Vagina (tissue), 2 donors: Measurements from ENCODE around the gene MXD4. TPM values are rescaled to one million over a fixed set of nuclear protein-coding genes. Genes with fewer than 3 reads are reported as not detected.

ENCODE experiments used
- DNase-seq, 2 donors: peaks; one replicate each; pipeline ENCODE4 v3.0.0-alpha.2; 2017; ENCODE audit errors: extremely low spot score in 2 of 2
- H3K27ac ChIP-seq: fragments of 200-600 bp; sonication (generic); one replicate; pipeline ENCODE4 v1.5.1; 2019
- H3K27me3 ChIP-seq: fragments of 200-600 bp; sonication (generic); one replicate; pipeline ENCODE4 v1.5.1; 2019
- H3K36me3 ChIP-seq, 2 donors: fragments of 200-600 bp; sonication (generic); one replicate each; pipeline ENCODE4 v1.5.1; 2017 to 2019
- H3K4me1 ChIP-seq: fragments of 200-600 bp; sonication (generic); one replicate; pipeline ENCODE4 v1.5.1; 2019
- H3K4me3 ChIP-seq, 2 donors: fragments of 200-600 bp; sonication (generic); 1 replicate in 1 of 2; 2 replicates in 1 of 2; pipeline ENCODE4 v1.5.1; 2016 to 2019
- H3K9me3 ChIP-seq: fragments of 200-600 bp; sonication (generic); one replicate; pipeline ENCODE4 v1.5.1; 2019
- POLR2A ChIP-seq, 2 donors: fragments of 450-650 bp; IDR thresholded peaks; one replicate each; pipeline ENCODE4 v1.6.1; 2017; ENCODE audit warnings: antibody characterized with exemption in 2 of 2, mild to moderate bottlenecking in 2 of 2, moderate library complexity in 2 of 2
- POLR2AphosphoS5 ChIP-seq, 2 donors: sonication (generic); formaldehyde crosslinking; IDR thresholded peaks; one replicate each; pipeline ENCODE4 v1.9.0; 2017; ENCODE audit warnings: antibody characterized with exemption in 2 of 2, mild to moderate bottlenecking in 2 of 2, low read depth in 1 of 2; ENCODE audit not compliant: insufficient read depth in 1 of 2
- intact Hi-C: fragments of 100-400 bp; cut with DNase I; formaldehyde crosslinking; loops from one replicate; pipeline ENCODE4 v1.15.1; 2023
- total RNA-seq: library from RNA; depleted of rRNA; stranded (reverse); fragments of >200 nt; gene quantifications from one replicate; pipeline ENCODE4 v1.2.3, GENCODE V29; 2016
- TF ChIP-seq, protein P1 (sequence below), 3 experiments: fragments of 450-650 bp in 2 of 3; fragments of 200-600 bp in 1 of 3; sonication (generic) in 1 of 3; IDR thresholded peaks; one replicate each; pipeline ENCODE4 v1.5.1; 2017 to 2019; ENCODE audit warnings: antibody characterized with exemption in 3 of 3, mild to moderate bottlenecking in 2 of 3, moderate library complexity in 2 of 3

The MXD4 gene
- total RNA-seq, 1 donor from 2014 or later, result 27.5 TPM

- Histone ChIP-seq H3K36me3 (no peaks in the 10 kb centered on the region), H3K27me3 (no peaks in the 10 kb centered on the region), H3K4me3 (no peak overlapping the region), H3K4me1 (no peaks in the 10 kb centered on the region), H3K27ac (no peak overlapping the region), H3K9me3 (no peaks in the 10 kb centered on the region)
- no peak for DNase-seq
- TF ChIP-seq POLR2AphosphoS5 (IDR thresholded peaks at IDR 0.05; ENCODE audit: insufficient read depth in 1 of 2, low read depth in 1 of 2), result no peak
- TF ChIP-seq, protein P1, sequence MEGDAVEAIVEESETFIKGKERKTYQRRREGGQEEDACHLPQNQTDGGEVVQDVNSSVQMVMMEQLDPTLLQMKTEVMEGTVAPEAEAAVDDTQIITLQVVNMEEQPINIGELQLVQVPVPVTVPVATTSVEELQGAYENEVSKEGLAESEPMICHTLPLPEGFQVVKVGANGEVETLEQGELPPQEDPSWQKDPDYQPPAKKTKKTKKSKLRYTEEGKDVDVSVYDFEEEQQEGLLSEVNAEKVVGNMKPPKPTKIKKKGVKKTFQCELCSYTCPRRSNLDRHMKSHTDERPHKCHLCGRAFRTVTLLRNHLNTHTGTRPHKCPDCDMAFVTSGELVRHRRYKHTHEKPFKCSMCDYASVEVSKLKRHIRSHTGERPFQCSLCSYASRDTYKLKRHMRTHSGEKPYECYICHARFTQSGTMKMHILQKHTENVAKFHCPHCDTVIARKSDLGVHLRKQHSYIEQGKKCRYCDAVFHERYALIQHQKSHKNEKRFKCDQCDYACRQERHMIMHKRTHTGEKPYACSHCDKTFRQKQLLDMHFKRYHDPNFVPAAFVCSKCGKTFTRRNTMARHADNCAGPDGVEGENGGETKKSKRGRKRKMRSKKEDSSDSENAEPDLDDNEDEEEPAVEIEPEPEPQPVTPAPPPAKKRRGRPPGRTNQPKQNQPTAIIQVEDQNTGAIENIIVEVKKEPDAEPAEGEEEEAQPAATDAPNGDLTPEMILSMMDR (IDR thresholded peaks at IDR 0.05), result no peak
- no peak for TF ChIP-seq POLR2A (IDR thresholded peaks at IDR 0.05)
- intact Hi-C loops, result no loop called here
Observed at GRCh38 chr4:2285613-2286381, 23.9 kb upstream of the MXD4 start.

- H3K4me1 ChIP-seq, result no peaks in the 10 kb centered on the region
- H3K27ac ChIP-seq, result no peak overlapping the region
- no peak for DNase-seq
- H3K27me3 ChIP-seq, result no peaks in the 10 kb centered on the region
- no peaks in the 10 kb centered on the region for H3K9me3 ChIP-seq
- intact Hi-C loops, result no loop called here
- no peaks in the 10 kb centered on the region for H3K36me3 ChIP-seq
- TF ChIP-seq, protein P1 (IDR thresholded peaks at IDR 0.05), result no peak
- TF ChIP-seq POLR2A (IDR thresholded peaks at IDR 0.05) (no peak), POLR2AphosphoS5 (IDR thresholded peaks at IDR 0.05; ENCODE audit: insufficient read depth in 1 of 2, low read depth in 1 of 2) (no peak)
- H3K4me3 ChIP-seq, result no peak overlapping the region
Observed at GRCh38 chr4:2284934-2285612, 23.2 kb upstream of the MXD4 start.

- intact Hi-C loops, result no loop called here
- no peak overlapping the region for H3K4me3 ChIP-seq
- no peaks in the 10 kb centered on the region for H3K27me3 ChIP-seq
- DNase-seq, result no peak
- TF ChIP-seq POLR2AphosphoS5 (IDR thresholded peaks at IDR 0.05; ENCODE audit: insufficient read depth in 1 of 2, low read depth in 1 of 2) (no peak), POLR2A (IDR thresholded peaks at IDR 0.05) (no peak)
- TF ChIP-seq, protein P1 (IDR thresholded peaks at IDR 0.05), result no peak
- no peaks in the 10 kb centered on the region for H3K9me3 ChIP-seq
- H3K36me3 ChIP-seq, result no peaks in the 10 kb centered on the region
- no peaks in the 10 kb centered on the region for H3K4me1 ChIP-seq
- no peak overlapping the region for H3K27ac ChIP-seq
Observed at GRCh38 chr4:2284161-2284933, 22.4 kb upstream of the MXD4 start.

- Histone ChIP-seq H3K27me3 (no peaks in the 10 kb centered on the region), H3K36me3 (no peaks in the 10 kb centered on the region), H3K9me3 (no peaks in the 10 kb centered on the region), H3K4me1 (no peaks in the 10 kb centered on the region), H3K27ac (no peak overlapping the region), H3K4me3 (no peak overlapping the region)
- intact Hi-C loops, result no loop called here
- TF ChIP-seq, protein P1 (IDR thresholded peaks at IDR 0.05), result no peak
- TF ChIP-seq POLR2A (IDR thresholded peaks at IDR 0.05), result no peak
- no peak for TF ChIP-seq POLR2AphosphoS5 (IDR thresholded peaks at IDR 0.05; ENCODE audit: insufficient read depth in 1 of 2, low read depth in 1 of 2)
- no peak for DNase-seq
Observed at GRCh38 chr4:2283199-2283711, 21.3 kb upstream of the MXD4 start.
